Mononuclear cell (primary cell): ENCODE measurements around the gene RET. TPM values are rescaled to one million over a fixed set of nuclear protein-coding genes. Genes with fewer than 3 reads are reported as not detected.

Experiments
- H3K27me3 ChIP-seq: 2 replicates; pipeline ENCODE4 v1.6.0; 2011; ENCODE audit warnings: low read length, control low read depth; ENCODE audit not compliant: insufficient read depth
- H3K4me1 ChIP-seq: 2 replicates; pipeline ENCODE4 v1.5.1; 2011; ENCODE audit warnings: mild to moderate bottlenecking, low read length, control low read depth; ENCODE audit not compliant: insufficient read depth
- H3K4me3 ChIP-seq: 2 replicates; pipeline ENCODE4 v1.5.1; 2011; ENCODE audit warnings: mild to moderate bottlenecking, low read length, moderate library complexity
- H3K9me3 ChIP-seq: 2 replicates; pipeline ENCODE4 v1.5.1; 2011; ENCODE audit warnings: low read depth, mild to moderate bottlenecking, control low read depth, low read length
- total RNA-seq: library from RNA; depleted of rRNA; stranded (reverse); fragments of >200 nt; gene quantifications from one replicate; pipeline ENCODE4 v1.2.3, GENCODE V29; 2012

RET gene
- total RNA-seq, 1 donor, result 0.63 TPM

- no peaks in the 10 kb centered on the region for H3K9me3 ChIP-seq
- H3K4me3 ChIP-seq, result no peak overlapping the region
- H3K27me3 ChIP-seq, result no peaks in the 10 kb centered on the region
- H3K4me1 ChIP-seq, result peaks cover 7% of the 10 kb centered on the region
Measured at GRCh38 chr10:43111921-43112607, 35.2 kb downstream of the RET start.

GRCh38 chr10:43112608-43112961 is 35.7 kb downstream of the RET start:
- H3K9me3 ChIP-seq, result no peaks in the 10 kb centered on the region
- H3K4me3 ChIP-seq, result no peak overlapping the region

DNA sequence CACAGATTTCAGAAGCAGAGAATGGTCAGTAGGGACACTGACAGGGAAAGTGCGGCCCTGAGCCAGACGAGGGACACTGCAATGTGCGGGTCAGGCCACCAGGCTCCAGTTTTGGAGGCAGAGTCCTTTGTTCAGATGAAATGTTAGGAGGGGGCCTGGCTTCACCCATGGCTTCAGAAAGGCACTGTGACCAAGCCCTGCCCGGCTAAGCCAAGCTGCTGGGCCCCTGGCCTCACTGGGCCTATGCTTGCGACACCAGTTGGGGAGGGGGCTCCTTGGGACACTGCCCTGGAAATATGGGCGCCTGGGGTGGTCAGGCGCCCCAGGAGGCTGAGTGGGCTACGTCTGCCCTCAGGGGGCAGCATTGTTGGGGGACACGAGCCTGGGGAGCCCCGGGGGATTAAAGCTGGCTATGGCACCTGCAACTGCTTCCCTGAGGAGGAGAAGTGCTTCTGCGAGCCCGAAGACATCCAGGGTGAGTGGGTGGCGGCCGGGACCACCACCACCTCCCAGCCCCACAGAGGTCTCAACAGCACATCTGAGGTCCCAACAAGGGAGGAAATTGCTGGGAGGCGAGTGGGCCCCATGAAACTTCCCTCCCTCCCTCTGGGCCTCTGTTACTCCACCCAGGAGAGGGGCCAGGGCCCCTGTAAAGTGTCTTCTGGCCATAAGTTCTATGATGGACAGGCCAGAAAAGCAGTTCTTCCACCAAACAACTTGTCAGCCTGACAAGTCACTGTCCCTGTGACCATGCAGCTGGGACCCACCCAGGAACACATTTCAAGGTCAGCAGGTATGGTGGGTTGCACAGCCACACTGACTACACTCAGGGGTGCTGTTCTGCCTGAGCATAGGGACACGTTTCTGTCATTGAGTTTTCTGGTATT is 36.6 kb downstream of the RET start:
- Histone ChIP-seq H3K27me3 (no peaks in the 10 kb centered on the region), H3K4me1 (peaks cover 7% of the 10 kb centered on the region), H3K9me3 (no peaks in the 10 kb centered on the region), H3K4me3 (no peak overlapping the region)

More at GRCh38 chr10:43112608-43112961, 35.7 kb downstream of the RET start:
- Histone ChIP-seq H3K4me1 (peaks cover 7% of the 10 kb centered on the region), H3K27me3 (no peaks in the 10 kb centered on the region)

DNA sequence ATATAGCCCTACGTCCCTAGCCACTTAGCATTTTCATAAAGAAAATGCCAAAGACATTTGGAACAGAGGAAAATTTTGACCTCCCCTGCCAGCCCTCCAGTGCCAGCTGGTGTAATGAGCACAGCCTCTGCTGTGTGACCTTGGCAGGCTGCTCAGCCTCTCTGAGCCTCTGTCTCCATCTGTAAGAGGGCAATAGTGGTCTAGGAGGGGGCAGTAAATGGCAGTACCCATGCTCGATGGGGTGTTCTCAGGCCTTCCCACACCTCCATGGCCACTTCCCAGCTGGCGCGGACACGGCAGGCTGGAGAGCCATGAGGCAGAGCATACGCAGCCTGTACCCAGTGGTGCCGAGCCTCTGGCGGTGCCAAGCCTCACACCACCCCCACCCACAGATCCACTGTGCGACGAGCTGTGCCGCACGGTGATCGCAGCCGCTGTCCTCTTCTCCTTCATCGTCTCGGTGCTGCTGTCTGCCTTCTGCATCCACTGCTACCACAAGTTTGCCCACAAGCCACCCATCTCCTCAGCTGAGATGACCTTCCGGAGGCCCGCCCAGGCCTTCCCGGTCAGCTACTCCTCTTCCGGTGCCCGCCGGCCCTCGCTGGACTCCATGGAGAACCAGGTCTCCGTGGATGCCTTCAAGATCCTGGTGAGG is 37.3 kb downstream of the RET start:
- Histone ChIP-seq H3K4me3 (no peak overlapping the region), H3K9me3 (no peaks in the 10 kb centered on the region), H3K4me1 (peaks cover 7% of the 10 kb centered on the region), H3K27me3 (no peaks in the 10 kb centered on the region)

GRCh38 chr10:43114743-43115611 is 38.1 kb downstream of the RET start:
- H3K4me1 ChIP-seq, result peaks cover 11% of the 10 kb centered on the region
- H3K27me3 ChIP-seq, result no peaks in the 10 kb centered on the region
- H3K9me3 ChIP-seq, result no peaks in the 10 kb centered on the region
- H3K4me3 ChIP-seq, result no peak overlapping the region

DNA sequence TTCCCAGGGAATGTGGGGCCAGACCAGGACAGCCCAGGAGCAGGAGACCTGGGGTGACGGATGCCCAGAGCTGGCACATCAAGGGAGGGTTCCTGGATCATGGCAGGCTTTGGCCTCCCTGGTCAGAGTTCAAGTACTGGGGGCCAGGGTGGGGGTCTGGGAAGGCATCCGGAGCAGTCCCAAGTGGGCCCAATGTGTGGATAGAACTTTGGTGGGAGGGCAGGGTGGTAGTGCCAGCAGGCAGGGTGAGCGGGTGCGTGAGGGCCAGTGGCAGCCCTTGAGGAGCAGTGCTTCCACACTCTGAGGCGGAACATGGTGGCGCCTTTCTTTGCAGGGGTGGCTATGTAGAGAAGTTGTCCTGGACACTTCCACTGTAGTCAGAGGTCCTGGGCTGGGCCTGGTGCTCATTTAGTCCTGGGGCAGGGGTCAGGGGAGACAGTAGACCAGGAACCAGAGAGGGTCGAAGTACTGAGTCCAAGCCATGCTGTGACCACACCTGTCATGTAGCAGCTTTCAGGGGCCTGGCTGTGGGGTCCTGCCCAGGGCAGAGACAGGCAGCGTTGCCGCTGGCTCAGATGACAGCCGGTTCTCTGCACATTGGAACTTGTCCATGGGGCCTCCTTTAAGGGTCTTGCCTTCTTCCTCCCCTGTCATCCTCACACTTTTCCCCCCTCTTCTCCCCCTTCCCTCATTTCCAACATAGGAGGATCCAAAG is 39.2 kb downstream of the RET start:
- peaks cover 15% of the 10 kb centered on the region for H3K4me1 ChIP-seq
- no peak overlapping the region for H3K4me3 ChIP-seq
- no peaks in the 10 kb centered on the region for H3K27me3 ChIP-seq
- no peaks in the 10 kb centered on the region for H3K9me3 ChIP-seq

GRCh38 chr10:43116596-43116995 is 39.7 kb downstream of the RET start:
- Histone ChIP-seq H3K4me1 (peaks cover 20% of the 10 kb centered on the region), H3K27me3 (no peaks in the 10 kb centered on the region), H3K4me3 (no peak overlapping the region), H3K9me3 (no peaks in the 10 kb centered on the region)

DNA sequence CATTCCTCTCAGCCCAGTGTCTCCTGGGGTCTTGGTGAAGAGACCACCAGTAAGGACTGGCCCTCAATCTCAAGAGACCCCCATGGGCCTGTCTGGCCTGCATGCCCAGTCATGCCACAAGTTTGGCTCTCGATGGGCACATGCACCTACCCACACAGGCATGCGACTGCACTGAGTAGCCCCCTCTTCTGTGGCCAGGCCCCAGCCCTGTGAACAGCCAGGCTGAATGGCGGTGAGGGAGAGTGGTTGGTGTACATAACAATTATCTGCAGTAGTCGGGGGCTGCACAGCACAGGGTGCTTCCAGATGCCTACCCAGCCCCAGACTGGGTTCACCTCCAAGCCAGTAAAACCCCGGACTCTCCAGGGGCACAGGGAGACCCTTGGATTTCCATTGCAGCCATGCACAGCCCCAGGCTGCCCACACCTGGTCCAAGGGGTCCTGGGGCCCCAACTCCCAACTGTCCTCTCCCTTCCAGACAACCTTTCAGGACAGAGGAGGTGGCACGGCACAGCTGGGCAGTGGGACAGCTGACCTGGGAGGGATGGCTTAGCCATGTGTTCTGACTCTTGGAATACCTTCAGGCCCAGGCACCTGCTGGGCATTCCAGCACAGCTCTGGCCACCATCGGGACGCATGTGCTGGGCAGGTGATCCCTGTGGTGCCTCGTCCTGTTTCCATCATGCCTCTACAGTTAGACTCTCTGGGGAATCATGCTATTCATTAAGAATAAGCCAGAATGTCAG is 40.3 kb downstream of the RET start:
- H3K9me3 ChIP-seq, result no peaks in the 10 kb centered on the region

DNA sequence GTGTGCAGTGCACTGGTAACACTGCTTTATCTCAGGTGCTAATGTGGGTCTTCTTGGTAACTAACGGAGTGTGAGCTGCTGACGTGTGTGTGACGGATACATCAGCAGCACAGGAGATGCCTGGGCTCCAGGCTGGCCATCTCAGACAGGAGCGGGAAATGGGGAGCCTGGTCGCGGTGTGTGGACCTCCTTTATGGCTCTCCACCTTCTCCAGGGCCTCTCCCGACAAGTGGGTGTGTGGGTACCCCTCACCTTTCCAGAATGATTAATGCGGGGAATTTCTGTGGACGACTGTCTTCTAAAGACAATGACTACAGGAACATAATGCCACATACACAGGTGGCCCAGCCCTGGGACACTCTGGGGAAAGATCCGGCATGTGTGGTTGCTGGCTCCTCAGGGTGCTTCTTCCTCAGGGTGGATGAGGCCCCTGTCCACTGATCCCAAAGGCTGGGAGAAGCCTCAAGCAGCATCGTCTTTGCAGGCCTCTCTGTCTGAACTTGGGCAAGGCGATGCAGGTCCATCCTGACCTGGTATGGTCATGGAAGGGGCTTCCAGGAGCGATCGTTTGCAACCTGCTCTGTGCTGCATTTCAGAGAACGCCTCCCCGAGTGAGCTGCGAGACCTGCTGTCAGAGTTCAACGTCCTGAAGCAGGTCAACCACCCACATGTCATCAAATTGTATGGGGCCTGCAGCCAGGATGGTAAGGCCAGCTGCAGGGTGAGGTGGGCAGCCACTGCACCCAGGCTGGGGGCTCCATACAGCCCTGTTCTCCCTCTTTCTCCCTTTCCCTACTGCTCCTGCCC is 41.1 kb downstream of the RET start:
- peaks cover 34% of the 10 kb centered on the region for H3K4me1 ChIP-seq
- H3K4me3 ChIP-seq, result no peak overlapping the region
- no peaks in the 10 kb centered on the region for H3K9me3 ChIP-seq
- H3K27me3 ChIP-seq, result no peaks in the 10 kb centered on the region

More for the DNA sequence above, 40.3 kb downstream of the RET start:
- Histone ChIP-seq H3K27me3 (no peaks in the 10 kb centered on the region), H3K4me1 (peaks cover 26% of the 10 kb centered on the region), H3K4me3 (no peak overlapping the region)

DNA sequence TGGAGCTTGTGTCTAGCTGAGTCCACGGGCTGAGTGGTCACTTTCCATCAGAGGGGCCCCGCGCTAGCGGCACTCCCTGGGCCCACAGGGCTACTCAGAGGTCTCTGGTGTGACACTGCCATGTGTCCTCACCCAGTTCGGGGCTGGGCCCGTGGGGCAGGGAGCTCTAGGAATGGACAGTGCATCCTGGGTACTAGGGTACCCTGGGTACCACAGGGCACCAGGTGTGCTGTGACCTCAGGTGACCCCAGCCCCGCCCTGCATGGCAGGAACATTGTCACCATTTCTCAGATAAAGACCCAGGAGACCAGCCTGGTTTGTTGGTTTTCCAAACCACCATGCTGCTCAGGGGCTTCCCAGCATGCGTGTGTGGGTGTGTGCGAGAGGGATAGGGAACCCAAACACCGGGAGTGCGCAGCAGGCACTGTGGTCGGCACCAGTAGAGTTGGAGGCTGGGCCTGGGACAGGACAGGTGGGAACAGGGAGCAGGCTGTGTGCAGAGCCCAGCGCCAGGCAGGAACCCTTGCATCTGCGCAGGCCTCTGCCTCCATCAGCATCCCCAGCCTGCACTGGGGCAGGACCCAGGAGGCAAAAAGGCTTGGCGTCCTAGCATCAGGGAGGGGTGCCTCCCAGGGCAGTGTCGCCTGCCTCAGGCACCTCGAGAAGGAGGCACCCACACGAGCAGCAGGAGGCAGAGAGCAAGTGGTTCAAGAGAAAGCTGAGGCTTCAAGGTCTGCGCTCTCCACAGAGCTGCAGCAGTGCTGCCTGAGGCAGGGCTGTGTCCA is 42.0 kb downstream of the RET start:
- H3K9me3 ChIP-seq, result no peaks in the 10 kb centered on the region
- H3K4me3 ChIP-seq, result no peak overlapping the region
- H3K27me3 ChIP-seq, result no peaks in the 10 kb centered on the region
- peaks cover 40% of the 10 kb centered on the region for H3K4me1 ChIP-seq

DNA sequence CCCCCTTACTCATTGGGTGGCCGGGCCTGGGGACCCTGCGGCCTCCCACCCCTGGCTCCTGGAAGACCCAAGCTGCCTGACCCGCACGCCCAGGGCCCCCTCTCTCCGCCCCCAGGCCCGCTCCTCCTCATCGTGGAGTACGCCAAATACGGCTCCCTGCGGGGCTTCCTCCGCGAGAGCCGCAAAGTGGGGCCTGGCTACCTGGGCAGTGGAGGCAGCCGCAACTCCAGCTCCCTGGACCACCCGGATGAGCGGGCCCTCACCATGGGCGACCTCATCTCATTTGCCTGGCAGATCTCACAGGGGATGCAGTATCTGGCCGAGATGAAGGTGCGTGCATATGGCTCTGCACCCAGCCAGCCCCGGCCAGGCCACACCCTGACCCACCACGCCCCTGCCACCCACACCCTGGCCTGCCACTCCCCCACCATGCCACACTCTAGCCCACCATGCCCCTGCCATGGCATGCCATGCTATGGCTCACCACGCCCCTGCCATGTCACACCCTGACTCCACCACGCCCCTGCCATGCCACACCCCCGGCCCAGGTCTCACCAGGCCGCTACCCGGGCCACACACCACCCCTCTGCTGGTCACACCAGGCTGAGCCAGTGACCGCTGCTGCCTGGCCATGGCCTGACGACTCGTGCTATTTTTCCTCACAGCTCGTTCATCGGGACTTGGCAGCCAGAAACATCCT is 42.7 kb downstream of the RET start:
- no peaks in the 10 kb centered on the region for H3K9me3 ChIP-seq
- H3K4me3 ChIP-seq, result no peak overlapping the region
- H3K27me3 ChIP-seq, result no peaks in the 10 kb centered on the region
- peaks cover 40% of the 10 kb centered on the region for H3K4me1 ChIP-seq
